NCI-H2227 (cell line): ENCODE results near the gene IFI16.
"Not testable (repeated sequence)": the region's sequence is repeated elsewhere in the genome, so short reads cannot be mapped to it uniquely, and the experiment has no call there.

ENCODE experiments used
- DNase-seq: peaks from one replicate; lab custom pipeline; 2025; ENCODE audit not compliant: unreplicated experiment; lab: John Stamatoyannopoulos, UW

Gene IFI16

DNA sequence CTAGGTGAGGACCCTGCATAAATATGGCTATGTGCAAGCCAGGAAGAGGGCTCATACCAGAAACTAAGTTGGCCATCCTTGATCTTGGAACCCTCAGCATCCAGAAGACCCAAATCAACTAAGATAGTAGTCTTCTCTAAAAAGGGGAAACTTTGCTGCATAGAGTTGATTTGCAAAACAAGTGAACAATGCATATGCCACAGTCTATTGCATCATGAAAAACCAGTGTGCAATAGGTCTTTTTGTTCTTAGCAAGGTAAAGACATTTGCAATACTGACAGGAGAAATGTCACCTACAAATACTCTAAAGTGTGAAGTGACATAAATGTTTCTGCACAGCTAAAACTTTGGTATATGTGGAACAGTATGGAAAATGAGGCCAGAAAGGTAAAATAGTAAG lies 2.0 kb upstream of the IFI16 start:
- DNase-seq: no peak

DNA sequence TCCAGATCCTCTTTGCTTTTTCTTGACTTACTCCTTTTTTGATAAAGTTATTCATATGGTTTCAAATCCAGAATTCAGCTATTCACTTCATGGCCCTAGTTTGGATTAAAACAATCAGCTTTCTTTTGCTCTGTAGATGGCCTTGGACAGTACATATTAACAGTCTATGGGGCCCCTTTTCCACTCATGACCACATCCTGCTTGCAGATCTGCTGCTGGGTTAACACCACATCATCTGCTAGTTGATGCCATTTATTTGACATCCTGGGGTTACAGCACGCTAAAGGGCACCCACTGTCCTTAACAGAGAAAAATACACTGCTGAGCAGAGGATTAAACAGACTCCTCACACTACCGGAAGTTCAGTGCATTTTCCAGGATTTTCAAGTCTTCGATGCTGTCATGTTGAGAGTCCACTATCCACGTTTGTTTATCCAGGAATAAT lies 941 bp upstream of the IFI16 start:
- DNase-seq: no peak

DNA sequence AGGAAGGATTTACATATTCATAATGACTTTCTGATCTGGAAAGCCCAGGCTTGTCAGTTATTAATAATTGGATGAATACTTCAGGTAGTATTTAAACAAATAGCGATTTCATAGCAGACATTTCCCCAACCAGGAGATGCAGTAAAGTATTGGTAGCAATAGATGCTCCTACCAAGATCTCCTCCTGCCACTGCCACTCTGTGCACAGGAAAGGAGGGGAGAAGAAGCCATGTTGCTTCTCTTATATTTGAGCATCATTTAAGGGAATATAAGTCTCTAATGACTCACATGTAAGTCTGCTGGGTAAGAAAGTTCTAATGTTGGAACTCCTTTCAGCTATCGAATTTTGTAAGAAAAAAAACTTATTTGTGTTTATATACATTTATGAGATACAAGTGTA lies 420 bp upstream of the IFI16 start:
- no peak for DNase-seq

DNA sequence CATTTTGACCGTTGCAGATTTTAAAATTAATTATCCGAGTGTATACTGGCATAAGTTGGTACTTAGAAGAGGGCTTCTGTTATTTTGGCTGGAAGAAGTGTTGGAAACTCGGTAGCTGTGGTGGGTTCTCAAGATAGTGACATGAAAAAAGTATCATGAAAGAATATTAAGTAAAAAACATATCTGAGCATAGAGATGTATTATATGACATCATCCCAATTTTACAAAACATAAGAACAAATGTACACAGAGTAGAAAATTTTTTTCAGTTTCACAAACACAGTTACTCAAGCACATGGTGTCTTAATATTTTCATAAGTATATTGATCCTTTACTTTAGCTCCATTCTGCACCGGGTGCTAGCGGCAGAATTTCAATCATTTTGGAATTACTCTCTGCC lies 684 bp downstream of the IFI16 start:
- DNase-seq: no peak

DNA sequence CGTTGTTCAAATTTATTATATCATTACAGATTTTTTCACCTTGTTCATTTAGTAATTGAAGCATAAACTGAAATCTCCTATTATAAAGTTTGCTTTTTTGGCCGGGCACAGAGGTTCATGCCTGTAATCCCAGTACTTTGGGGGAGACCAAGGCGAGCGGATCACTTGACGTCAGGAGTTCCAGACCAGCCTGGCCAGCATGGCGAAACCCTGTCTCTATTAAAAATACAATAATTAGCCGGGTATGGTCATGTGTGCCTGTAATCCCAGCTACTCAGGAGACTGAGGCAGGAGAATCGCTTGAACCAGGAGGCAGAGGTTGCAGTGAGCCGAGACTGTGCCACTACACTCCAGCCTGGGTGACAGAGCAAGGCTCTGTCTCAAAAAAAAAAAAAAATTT lies 1.3 kb downstream of the IFI16 start:
- DNase-seq: not testable (repeated sequence)

DNA sequence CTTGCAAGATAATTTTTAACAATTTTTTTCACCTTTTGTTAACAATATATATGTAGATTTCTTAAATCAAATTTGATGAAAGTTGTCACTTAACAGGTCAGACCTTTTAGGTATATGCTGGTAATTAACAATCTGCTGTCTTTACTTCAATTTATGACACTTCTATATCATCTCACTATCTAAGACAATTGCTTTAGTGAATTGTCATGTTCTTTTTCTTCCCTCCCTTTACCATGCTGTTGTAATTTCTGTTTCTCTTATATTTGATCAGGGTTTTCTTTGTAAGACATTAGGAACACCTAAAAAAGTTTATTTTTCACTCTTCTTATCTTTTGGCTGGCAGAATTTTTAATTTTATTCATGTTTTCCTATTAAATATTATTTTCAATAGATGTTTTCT lies 2.0 kb downstream of the IFI16 start:
- no peak for DNase-seq

DNA sequence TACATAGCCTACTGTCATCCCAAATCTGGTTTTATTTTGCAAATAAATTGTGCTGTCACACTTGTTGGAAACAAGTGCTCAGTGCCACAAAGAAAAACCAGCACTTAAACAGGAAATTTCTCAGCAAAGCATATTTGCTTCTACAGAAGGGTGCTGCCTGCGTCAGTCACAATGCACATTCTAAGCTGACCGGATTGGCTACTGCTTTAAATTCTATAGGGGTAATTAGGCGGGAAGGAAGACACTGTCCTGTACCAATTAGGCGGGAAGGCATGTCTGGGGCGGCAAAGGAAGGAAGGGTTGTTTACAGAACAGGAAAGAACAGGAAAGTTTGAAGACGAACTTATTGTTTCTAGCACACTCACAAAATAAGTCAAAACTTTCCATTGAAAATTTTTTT lies 2.8 kb downstream of the IFI16 start:
- no peak for DNase-seq

DNA sequence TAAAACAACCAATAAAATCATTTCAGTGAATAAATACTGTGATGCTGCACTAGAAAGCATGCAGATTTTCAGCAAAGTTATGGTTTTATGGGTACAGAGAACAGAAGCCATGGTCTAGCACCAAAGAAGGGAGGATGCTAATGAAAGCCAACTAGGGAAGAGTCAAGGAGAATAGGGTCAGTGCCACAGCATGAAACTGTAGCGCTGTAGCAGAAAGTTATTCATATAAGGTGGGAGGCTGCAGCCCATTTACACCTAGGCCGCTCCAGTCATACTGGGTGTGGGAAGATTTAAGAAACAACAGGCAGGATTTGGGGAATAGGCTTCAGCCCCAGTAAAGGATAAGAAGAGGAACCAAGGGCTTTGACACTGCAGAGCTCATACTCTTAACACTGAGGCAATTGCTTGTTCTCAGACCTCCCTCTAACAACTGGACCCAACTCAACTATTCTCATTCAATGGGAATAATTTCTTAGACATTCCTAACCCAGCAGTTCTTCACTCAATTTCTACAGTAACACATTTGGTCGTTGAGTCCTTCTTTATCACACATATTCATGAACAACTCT lies 4.4 kb downstream of the IFI16 start:
- DNase-seq: no peak

DNA sequence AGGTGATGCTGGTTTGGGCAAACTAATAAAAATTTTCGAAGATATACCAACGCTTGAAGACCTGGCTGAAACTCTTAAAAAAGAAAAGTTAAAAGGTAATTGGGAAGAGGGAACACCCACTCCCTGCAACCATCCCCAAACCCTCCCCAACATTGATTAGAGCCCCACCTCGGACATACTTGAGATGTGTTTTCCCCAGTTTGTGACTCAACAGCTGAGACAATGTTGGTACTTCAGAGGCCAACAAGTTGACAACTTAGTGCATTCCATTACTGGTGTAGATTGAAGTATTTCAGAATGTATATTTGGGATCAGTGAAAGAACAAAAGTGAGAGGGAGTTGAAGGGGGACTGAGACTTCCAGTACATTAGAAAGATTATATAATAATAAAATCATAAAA lies 5.1 kb downstream of the IFI16 start:
- DNase-seq: no peak

DNA sequence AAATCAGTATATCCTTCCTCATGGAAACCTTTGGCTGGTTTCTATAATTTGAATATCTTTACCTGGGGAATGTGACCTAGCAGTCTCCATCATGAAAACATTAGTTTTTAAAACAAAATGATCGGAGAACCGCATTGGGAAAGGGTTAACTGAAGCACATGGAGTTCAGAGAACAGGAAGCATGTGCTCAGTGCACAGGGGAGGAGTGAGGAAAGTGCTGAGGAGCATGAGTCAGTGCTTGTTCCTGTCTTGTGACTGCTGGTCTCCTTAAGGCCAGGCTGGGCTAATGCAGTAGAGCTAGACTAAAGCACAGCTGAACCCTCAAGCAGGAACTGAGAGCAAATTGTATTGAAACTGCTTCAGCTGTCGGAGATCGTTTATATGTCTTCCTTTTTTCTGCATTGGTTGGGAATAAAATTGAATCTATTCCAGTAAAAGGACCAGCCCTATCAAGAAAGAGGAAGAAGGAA lies 5.8 kb downstream of the IFI16 start:
- DNase-seq: no peak

DNA sequence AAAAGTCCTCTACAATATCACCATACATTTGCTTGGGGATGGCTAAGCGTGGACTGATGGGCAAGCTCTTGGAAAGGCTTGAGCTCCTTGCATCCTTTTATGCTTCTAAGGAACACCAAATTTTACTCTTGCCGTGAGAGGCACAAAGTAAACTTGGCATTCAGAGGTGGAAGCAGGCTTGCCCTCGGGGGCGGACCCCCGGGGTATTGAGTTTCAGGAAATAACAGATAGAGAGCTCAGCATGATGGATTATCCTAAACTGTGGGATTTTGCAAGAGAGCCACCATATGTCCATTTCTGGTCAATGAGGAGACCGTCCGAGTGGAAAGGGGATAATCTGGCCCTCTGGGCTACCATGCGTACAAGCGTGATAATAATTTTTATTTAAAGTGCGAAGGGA lies 14.0 kb downstream of the IFI16 start:
- DNase-seq: no peak

DNA sequence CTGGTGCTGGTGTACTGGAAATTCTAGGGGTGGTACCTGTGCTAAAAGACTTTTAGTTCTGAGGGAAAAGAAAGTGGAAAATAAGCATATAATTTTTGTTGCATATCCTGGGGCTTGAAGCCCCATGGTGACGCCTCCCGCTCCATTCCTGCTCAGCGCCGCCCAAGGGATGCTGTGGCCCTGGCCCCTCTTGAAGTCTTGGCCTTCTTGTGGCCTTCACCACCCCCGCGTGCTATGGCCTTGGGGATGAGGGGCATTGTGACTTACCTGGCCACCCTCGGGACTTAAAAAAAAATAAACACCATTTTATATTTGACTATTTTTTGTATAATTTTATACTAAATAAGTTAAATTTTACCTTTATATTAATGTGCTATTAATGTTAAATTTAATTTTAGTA lies 15.3 kb downstream of the IFI16 start:
- DNase-seq: no peak

DNA sequence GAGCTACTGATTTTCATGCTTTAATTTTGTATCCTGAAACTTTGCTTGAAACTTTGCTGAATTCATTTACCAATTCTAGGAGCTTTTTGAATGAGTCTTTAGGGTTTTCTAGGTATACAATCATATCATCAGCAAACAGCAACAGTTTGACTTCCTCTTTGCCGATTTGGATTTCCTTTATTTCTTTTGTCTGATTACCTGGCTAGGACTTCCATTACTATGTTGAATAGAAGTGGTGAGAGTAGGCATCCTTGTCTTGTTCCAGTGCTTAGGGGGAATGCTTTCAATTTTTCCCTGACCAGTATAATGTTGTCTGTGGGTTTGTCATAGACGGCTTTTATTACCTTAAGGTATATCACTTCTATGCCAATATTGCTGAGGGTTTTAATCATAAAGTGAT lies 17.1 kb downstream of the IFI16 start:
- DNase-seq: not testable (repeated sequence)

DNA sequence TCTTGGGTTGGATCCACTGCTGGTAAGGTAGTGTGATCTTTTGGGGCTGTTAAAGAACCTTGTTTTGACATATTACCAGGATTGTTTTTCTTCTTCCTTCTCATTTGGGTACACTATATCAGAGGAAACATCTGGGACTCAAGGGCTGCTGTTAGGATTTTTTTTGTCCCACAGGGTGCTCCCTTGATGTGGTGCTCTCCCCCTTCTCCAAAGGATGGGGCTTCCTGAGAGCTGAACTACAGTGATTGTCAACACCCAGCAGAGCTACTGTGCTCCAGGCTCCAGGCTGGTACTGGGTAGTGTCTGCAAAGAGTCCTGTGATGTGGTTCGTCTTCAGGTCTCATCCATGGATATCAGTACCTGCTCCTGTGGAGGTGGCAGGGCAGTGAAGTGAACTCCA lies 20.6 kb downstream of the IFI16 start:
- no peak for DNase-seq

DNA sequence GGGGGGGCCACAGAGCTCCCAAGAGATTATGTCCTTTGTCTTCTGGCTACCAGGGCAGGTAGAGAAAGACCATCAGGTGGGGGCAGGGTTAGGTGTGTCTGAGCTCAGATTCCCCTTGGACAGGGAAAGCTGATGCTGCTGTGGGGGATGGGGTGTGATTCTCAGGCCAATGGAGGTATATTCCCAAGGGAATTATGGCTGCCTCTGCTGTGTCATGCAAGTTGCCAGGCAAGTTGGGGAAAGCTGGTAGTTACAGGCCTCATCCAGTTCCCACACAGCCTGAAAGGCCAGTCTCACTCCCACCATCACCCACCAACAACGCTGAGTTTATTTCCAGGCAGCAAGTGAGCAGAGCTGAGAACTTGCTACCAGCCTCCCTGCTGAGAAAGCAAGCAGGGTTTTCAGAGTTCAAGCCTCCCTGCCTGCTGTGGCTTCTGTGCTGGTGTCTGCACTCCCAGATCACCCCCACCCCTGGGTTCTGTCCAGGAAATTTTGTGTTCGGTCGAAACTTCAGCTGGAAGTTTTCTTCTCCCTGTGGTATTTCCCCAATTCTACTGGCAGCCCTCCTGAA lies 21.3 kb downstream of the IFI16 start:
- no peak for DNase-seq

DNA sequence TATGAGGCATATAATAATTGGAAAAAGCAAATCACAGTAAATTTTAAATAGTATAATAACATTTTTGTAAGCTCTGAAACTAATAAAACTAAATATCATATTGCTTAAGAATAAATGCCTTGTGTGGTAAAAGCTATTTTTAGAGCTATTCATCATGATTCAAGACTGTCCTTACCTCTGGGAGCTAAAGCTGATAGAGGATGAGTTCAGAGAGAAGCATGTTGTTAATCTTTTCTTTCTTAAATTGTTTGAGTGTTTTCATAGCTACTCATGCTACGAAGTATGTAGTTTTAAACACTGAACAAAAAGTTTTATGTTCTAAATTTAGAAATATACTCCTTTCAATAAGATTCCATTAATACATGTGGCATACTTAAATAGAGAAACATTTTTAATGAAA lies 30.5 kb downstream of the IFI16 start:
- DNase-seq: no peak

DNA sequence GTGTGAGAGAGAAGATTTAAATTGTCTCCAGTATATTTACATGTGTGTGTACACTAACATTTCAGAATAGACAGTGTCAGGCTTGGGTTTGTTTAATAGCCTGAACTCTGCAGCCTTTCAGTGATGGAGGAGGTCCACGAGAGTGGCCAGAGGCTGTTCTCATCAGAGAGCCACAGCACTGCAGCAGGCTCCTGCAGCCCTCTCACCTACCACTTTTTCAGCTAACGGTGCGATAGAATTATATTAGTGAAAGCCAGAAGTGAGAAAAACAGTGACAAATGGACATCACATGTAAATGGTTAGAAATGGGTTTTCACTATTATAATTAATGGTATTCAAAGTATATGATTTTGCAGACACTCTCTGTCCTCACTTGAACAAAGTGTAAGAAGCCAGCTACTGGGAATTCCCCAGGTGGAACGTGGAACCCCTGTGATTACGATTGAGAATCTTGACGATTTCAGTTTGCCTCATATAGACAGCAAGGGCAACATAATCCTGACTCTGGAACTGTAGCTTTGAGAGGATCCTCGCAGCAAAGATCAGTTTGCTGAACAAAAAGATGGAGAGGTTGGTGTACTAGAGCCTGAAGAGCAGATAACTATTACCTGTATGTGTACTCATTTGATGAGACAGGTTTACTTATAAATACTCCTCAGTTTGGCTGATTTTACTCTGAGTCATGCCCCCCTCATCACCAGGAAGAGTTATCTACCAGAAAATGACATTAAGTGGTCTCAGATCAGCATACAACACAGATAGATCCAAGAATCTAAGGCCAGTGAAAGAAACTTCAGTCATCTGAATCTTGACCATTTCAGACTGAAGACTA lies 31.4 kb downstream of the IFI16 start:
- no peak for DNase-seq

DNA sequence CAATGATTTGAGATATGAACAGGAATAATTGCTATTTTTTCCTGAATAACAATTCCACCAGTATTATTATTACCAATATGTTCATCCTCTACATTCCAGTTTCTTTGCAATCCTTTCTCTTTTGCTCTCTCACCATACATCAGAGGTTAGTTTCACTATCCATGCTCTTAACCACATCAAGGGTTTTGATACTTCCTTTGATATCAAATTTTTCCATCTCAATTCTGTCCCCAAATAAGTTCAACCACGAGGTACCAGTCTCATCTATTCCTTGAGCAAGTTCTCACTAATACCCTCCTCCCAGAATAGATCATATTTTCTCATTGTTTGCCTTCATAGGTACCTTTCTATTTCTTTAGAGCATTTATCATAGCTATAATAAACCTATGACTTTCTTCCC lies 36.8 kb downstream of the IFI16 start:
- DNase-seq: not testable (repeated sequence)

DNA sequence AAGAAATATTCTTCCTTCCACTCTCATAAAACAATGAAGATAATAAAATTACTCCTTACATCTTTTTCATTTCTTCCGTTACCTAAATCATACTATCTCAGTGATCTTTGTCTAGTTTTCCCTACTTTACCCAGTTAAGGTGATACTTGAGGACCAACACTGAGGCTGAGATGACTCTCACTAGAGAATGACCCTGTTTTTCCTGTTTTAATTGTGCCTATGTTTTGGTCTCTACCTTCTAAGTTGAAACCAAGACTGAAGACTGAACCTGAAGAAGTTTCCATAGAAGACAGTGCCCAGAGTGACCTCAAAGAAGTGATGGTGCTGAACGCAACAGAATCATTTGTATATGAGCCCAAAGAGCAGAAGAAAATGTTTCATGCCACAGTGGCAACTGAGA lies 41.7 kb downstream of the IFI16 start:
- no peak for DNase-seq

DNA sequence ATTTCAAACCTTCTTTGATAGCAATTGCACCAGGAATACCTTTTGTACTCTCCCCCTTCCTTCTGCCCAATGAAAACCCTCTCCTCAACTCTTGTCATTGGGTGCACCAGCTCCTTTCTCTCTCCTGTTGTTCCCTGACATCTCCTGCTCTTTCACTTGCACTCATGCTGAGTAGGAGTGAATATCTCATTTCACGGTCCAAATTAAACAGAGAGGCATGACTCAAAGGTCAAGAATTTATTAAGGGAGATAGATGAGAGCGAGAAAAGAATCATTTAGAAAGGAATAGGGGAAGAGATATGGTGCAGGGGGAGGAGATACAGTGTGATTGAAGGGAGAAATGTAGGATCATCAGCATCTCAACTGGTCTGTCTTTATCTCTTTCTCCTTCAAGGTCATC lies 44.7 kb downstream of the IFI16 start:
- no peak for DNase-seq

DNA sequence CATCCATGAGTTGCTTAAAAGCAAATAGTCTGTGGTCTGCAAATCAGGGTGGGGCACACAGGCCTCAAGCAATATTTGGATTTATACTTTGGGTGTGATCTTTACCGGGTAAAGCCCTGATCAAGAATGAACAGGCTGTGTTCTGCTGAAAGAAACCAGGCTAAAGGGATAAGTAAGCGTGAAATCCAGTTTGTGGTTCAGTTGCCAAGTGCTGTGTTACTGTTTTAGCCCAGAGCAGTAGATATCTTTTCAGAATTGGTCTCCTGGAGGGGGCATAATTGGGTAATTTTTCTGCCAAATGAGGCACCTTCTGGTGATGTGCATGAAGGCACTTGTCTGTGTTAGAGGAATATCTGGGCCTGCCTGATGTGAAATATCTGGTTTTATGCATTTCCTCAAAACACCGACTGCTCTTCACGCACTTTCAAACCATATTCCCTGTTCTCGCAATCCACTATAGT lies 45.5 kb downstream of the IFI16 start:
- no peak for DNase-seq

DNA sequence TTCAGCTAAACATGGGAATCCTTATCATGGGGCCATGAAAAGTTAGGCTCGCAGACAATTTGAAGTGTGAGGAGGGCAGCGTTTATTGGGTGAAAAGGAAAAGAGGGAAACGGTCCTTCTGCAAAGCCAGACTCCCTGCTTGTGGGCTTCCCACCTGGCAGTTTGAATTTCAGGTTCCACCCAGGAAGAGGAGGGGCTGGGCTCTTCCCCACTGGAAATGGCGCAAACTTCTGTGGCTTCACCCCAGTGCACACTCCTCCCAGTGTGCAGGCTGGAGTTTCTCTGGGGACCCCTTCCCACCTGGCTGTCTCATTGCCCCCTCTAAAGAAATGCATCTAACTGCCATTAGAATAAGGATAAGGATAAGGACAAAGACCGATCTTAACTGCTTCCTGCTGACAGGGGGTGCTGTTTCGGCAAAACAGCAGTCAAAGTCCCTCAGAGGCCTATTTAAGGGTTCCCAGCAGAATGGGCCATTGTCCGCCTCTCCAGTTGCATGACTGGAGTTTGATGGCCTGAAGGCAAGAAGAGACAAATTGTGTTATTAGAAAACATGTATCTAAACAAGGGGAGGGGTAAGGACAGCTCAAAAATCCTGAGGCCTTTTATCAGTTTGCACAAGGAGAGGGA lies 46.5 kb downstream of the IFI16 start:
- no peak for DNase-seq
